ENCODE results near the gene KIF3C. TPM values are rescaled to one million over a fixed set of nuclear protein-coding genes. Genes with fewer than 3 reads are reported as not detected.

The KIF3C gene
- total RNA-seq, 1 donor from 2014 or later = 3.7 TPM

Small RNAs within 50 kb of the gene (small RNA-seq; reads per million reads assigned to genes)
- not detected for gene NDUFB4P4
- gene UQCRHP2 = not detected

Other genes with a start within 250 kb of the KIF3C start
- 4.7 TPM for gene ASXL2, start 104.0 kb downstream of the KIF3C start, total RNA-seq
- 49.1 TPM for gene RAB10, start 51.6 kb upstream of the KIF3C start, total RNA-seq
- 1.0 TPM for gene GAREM2, start 190.6 kb upstream of the KIF3C start, total RNA-seq